Stimulated activated CD4-positive, alpha-beta T cell treated with anti-CD3 and anti-CD28 coated beads, TNF-alpha, amount 100 ng/mL, for 48 hours (primary cell): Measurements from ENCODE around the gene GPX2.
A peak's percentile ranks its signal among the peaks of the same experiment; 100 is the strongest.

Experiments
- DNase-seq, 3 donors: peaks; one replicate each; pipeline ENCODE4 v3.0.0-alpha.2; 2020; ENCODE audit warnings: low read depth in 3 of 3

GPX2 gene

DNA sequence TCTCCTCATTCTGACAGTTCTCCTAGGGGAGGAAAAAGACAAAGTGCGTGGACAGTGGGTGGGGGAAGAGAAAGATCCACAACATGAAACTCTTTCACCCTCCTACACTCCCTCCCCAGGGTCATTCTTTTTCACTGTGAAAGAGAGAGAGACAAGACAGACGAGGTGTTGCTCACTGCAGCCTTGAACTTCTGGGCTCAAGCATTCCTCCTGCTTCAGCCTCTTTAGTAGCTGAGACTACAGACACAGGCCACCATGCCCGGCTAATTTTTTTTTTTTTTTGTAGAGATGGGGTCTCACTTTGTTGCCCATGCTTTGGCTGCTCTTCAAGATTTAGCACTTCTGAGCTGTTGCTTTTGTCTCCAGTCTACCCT, 2.7 kb downstream of the GPX2 start:
- DNase-seq: no peak

DNA sequence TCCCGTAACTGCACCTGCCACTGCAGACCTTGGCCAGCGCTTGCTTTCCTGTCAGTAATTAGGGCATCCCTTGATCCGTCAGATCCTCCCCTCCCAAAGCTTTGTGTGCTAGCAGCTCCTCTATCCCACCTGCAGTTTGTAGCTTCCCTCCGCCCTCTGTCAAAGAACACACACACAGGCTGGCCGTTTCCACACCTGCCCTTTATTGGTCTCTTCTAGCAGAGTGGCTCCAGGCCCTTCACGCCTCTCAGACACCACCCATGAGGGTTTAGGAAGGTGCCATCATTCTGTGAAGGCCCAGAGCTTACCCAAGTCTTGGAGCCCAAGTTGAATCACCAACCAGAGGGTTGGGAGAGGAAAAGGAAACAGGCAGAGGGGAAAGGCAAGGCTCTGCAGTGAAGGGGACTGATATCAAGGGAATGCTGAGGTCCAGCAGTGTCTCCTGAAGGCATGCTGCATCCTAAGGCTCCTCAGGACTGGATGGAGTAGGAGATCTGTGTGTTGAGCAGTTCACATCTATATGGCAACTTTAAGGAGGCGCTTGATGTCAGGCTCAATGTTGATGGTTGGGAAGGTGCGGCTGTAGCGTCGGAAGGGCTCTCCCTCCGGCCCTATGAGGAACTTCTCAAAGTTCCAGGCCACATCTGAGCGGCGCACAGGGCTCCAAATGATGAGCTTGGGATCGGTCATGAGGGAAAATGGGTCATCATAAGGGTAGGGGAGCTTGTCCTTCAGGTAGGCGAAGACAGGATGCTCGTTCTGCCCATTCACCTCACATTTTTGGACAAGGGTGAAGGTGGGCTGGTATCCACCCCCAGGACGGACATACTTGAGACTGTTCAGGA, 3.4 kb downstream of the GPX2 start:
- no peak for DNase-seq

DNA sequence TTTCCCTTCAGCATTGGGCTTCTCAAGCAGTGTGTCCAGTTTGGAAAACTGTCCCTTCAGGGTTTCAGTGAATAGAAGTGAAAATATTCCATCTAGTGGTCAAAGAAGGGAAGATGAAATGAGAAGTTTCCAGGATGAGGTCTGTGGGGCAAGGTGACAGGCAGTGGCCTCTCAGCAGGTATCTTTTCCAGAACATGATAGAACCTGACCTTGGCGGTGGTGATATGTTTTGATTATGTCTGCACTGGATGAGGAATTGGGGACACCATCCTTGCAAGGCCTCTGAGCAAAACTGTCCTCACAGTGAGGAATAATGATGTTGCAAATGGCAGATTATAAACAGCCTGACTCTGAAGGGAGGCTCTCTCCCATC, 4.7 kb downstream of the GPX2 start:
- no peak for DNase-seq

DNA sequence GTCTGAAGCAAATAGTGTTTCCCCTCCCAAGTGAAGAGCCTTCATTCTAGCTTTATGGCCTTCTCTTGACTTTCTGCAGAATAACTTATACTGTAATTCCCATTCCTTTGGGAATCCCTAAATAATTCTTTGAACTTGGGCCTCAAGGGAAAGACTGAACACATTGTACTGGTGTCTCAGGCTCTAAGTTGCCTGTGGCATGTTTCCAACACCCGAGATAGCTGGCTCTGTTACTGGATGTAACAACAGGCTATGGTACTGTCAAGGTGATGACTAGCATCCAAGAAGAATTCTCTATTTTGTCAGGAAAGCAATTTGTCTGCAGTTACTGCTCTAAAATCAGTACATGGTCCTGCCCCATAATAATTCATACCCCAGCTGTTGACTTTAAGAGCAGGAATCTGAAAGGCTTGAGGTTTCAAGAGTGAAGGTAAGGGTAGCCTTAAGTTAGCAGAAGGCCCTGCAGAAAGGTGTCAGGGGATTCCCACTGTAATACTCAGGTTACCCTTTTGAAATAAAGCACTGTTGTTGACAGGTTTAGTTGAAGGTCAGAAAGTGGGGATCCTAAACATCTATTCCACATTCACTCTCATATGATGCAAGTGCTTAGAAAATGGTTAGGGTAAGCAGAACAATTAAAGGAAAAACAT, 5.2 kb downstream of the GPX2 start:
- DNase-seq: no peak

DNA sequence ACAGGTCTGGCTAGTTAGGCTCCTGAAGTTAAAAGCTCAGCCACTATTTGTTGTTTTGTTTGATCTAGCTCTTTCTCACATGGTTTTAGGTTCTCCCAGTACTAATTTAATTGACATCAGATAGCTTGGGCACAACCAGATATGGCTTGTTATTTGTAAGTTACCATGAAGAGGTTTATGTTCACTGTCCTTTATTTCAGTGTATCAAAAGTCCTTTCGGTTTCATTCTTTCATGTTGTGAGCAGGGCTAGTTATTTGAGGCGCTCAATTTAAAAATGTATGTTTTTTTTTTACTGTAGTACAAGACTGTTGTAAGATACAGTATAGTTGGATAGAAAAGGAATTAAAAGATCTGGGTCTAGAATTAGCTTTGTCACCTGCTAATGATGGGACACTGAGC, 7.0 kb downstream of the GPX2 start:
- DNase-seq: no peak

DNA sequence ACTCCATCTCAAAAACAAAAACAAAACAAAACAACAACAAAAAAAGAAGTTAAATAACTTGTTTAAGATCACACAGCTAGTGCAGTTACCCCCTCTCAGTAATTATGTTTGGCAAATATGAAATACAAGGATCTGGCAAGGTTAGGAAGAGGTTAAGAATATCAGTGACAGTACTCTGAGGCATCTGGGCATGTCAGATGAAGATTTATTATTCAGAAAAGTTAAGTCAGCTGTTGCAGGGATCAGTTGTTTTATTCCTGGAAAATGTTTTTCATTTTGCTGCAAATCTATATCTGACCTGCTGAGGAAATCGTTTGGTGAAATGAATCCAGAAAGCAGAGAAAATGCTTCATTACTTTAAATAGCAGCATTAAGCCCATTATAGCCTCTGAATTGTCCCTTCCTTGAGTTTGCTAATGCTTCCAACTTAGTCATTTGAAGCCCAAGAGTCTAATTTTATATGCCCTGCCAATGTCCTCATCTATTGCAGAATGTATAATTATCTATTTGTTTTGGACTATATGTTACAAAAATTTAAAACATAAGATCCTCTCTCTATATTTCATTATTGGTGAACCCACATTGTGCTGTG, 8.1 kb downstream of the GPX2 start:
- DNase-seq: no peak

DNA sequence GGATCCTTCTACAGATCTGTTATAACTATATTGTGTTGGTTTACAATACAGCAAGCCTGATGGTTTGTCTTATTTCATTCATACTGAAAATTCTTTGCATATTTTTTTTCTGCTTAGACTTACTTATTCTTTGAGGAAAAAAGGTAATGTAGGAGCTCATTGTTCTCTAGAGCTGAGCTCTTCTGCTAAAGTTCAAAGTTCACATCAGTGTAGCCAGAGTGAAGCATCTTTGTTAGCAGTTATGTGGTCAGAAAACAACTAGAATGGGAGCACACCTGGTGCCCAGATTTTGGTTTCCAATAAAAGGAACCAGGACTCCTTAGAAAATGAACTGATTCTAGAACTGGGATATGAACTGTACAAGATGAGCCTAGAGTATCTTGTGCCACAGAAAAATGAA, 10.3 kb downstream of the GPX2 start:
- DNase-seq: no peak

DNA sequence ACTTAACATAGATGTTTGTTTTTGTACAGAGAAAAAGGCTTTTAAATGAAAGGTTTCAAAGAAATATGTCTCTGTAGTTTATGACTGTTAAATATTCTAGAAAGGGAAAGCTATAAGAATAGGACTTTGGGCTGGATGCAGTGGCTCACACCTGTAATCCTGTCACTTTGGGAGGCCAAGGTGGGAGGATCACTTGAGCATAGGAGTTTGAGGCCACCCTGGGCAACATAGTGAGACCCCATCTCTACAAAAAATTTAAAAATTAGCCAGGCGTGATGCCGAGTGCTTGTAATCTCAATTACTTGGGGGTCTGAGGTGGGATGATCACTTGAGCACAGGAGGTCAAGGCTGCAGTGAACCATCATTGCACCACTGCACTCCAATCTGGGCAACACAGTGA, 11.4 kb downstream of the GPX2 start:
- DNase-seq: no peak

DNA sequence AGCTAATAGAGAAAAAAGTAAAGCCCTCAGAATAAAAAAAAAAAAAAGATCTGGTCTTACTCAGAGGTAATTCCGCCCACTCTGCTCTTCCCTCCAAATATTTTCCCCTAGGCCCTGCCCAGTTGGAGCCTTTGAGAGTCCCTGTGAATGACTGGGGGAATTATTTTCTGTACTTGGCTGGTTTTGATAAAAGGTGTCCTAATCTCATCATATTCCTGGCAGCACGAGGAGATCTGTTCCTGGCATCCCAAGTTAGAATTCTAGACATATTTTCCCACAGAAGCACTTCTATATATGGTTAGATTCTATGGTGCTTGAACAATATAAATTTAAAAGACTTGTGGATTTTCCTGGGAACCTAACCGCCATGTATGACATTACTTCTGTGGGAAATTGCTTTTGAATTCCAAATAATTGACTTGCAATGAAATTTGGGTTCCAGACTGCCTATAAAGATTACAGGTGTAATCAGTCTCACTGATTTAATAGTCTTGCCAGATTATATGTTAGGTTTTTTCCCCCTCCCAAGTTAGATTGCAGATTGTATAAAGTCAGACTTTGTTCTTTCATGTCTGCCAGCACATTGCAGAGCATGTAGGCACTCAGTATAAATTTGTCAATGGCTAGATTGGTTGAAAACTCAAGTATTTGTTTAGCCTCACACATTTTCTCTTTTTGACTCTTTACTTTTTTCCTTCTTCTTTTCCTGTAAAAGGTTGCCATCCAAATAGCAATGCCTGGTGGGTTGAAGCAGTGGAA, 12.3 kb downstream of the GPX2 start:
- DNase-seq: no peak

DNA sequence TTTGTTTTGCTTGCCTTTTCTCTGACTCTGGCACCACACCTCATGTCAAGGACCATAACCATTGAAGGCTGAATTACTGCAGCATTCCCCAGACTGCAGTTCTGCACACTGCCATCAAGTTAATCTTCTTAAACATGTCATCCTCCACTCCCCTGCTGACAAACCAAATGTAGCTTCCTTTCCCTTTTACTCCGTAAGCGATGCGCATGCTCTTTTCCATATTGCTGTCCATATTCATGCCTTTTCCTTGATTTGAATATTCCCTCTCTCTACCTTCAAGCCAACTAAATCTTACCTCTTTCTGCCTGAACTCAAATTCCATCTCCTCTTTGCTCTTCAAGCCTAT, 13.6 kb downstream of the GPX2 start:
- DNase-seq: no peak

DNA sequence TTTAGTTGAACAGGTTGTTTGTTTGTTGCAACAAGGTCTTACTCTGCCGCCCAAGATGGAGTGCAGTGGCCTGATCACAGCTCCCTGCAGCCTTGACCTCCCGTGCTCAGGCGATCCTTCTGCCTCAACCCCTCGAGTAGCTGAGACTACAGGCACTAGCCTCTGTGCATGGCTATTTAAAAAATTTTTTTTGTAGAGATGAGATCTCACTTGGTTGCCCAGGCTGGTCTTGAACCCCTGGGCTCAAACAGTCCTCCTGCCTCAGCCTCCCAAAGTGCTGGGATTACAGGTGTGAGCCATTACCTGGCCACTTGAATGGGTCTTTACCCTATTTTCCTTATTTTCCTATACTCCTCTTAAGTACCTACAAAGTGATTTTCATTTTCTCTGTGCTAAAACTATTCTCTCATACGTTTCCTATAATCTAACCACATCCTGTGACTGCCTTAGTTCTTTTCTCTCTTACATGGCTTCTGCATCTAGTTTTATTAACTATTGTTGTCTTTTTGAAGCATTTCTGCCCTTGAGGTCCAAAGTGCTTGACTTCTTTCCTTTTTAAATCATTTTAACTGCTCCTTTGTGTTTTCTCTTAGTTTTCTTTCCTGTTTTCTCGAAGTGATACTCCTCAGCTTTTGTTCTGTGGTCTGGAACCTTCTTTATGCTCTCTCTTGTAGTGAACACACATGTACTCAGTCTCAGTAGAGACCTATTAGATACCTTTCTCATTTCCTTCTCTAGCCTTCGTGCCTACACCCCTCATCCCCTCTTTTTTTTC, 14.1 kb downstream of the GPX2 start:
- DNase-seq: no peak

DNA sequence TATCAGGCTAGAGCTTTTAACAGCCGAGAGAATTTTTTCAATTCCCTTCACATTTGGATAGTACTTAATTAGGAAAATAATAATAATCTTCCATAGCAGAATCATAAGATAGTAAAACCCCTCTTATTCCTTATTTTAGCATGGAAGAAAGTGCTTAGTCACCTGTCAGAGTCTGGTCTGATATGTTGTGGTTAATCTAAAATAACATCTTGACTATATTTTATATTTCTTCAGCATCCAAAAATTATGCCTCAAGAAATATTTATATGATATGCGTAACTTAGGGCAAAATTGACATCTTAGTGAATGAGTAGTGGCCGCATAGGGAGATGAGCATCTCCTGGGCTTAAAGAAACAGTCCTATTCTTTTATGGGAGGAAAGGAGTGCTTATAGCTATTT, 15.5 kb downstream of the GPX2 start:
- no peak for DNase-seq

DNA sequence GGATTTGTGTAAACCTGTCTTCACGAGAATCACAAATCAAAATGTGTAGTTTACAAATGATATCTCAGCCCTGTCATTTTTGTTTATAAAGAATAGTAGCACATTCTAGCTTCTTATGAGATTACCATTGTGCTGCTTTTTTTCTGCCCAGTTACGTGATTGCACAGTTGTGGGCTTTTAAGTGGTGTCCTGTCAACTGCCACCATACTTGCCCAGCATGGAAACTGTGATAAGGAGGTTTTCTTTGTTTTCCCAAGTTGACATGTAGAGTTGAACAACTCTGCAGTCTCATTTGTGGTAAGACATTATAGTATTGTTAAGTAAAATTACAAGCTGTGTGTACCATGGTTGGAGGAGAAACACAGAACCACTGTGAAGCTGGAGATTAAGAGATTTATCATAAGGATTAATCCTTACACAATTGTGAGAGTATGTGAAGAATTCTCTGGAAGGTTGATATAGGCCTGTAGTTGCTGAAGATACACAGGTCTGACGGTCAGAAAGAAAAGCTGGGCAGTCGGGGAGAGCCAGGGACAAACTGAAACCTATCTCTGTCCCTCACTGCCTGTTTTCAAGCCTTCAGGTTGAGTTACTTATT, 16.0 kb downstream of the GPX2 start:
- DNase-seq: no peak

DNA sequence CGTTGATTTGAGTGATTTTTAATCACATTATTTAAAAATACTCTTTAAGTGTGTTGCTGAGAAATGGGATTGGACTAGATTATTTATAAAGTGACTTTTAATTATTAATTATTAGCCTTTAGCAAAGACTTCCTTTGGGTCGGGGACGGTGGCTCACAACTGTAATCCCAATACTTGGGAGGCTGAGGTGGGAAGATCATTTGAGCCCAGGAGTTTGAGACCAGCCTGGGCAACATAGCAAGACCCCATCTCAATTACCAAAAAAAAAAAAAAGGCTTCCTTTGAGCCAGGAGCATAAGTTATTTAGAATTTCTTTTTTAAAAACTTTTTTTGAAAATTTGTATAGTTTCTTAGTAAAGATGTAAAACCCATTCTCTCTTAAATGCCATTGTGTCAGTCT, 19.5 kb downstream of the GPX2 start:
- no peak for DNase-seq

DNA sequence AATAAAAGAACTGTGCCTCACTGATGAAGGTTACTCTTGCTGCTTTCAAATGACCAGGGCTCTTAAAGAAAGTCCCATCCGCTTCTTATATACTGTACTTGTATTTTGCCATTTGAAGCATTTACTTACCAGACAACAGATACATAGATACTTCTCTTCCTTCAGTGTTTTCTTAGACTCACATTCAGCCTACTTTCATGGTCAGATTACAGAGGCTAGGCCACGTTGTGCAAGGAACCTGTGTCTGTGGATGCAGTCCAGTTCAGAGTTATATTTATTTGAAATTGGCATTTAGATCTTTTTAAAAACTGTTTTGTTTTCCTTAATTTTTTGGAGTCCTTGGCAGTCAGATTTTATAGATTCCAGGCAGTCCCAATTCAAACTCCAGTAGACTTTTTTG, 22.1 kb downstream of the GPX2 start:
- DNase-seq: no peak

DNA sequence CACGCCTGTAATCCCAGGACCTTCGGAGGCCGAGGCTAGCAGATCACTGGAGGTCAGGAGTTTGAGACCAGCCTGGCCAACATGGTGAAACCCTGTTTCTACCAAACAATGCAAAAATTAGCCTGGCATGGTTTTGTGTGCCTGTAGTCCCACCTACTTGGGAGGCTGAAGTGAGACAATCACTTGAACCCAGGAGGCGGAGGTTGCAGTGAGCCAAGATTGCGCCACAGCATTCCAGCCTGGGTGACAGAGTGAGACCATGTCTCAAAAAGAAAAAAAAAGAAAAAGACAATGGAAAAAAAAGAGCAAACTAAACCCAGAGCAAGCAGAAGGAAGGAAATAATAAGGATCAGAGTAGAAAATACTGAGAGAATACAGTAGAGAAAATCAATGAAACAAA, 22.9 kb downstream of the GPX2 start:
- DNase-seq: no peak

DNA sequence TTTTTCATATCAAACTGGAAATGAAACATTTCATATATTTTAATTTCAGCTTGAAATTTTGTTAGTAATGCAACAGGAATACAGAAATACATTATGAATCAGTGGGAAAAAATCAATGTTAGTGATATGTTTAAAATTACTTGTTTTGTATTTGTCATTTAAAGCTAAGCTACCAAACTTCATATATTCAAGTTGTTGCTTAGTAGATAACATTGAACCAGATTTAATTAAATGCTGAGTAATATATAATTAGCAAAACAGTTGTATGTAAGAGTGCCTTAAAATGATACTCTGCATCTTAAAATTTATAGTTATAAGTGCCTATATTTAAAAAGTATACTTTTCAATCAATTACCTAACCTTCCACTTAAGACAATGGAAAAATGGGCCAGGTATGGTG, 23.3 kb downstream of the GPX2 start:
- DNase-seq: no peak

DNA sequence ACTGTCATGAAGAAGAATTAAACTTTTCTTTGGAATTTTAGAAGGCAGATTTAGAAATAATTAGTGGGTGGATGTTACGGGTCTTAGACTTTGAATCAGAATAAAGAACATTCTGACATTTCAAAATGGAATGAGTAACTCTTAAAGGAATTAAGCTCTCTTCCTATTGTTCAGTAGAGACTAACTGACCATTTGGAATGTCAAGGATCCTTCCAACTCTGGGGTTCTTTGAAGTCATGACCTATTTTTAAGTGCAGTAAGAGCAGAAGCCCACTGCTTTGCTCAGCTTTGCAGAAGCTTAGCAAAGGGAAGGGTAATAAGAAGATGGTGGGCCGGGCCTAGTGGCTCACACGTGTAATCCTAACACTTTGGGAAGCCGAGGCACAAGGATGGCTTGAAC, 24.3 kb downstream of the GPX2 start:
- DNase-seq: no peak

DNA sequence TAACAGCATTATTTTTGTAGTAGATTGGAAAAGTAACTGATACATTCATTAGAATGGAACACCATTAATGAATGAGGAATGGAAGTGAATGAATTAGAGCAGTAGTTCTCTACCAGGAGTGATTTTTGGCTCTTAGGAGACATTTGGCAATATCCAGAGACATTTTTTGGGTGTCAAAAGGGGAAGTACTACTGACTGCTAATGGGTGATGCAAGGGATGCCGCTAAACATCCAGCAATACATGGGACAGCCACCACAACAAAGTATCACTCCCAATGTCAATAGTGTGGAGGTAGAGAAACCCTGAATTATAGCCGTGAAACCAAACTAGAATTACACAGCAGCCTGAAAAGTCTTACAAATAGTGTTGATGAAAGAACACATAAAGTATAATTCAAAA, 26.7 kb downstream of the GPX2 start:
- no peak for DNase-seq

DNA sequence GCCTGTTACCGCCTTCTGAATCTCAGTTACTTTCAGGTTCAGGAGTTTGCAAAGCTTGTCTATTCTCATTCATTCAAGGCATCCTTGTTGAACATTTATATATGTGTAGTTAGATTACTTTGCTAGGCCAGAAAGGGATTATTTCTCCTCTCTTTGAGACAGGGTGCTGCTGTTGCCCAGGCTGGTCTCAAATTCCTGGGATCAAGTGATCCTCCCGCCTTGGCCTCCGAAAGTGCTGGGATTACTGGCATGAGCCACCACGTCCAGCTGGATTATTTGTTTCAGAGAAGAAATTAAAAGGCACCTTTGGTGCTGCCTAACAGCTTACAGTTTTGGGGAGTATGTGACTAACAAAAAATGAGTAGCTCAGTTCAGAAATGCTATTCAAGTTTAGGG, 27.5 kb downstream of the GPX2 start:
- no peak for DNase-seq

DNA sequence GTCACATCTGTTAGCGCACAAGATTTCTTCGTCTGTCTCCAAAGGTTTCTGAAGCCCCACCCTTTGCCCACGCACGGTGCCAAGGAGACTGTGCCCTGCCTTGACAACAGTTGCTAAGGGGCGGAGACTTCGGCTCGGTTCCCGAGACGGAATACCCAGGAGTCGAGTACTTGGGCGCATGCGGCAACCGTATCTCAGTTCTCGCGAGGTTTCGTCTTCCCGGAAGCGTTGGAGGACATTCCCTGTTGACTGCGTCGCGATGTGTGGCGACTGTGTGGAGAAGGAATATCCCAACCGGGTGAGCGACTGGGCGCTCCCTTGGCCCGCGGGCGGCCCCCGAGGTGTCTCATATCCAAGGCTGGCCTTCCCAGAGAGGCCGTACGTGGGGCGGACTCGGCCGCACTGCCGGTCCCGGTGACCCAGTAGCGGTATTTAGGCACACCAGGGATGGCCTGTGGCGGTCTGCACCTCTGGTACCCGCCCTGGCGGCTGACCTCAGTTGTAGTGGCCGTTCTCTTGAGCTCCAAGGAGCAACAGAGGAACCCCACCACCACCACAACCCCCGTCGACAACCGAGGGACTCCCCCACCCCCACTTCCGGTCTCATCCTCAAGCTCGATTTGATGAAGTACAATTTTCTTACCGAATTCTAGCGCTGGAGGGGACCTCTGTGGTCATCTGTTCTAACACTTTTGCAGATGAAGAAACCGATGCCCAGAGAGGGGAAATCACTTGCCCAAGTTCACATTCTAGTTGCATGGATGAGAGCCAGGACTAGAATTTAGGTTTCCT, 28.1 kb downstream of the GPX2 start, which contains the start of gene CHURC1:
TSS of gene CHURC1 (plus strand) at position 219 of the 792 bp plus-strand sequence. CDS start at position 260, 41 bp downstream.
- DNase-seq: peak; percentile 95 to 96 (median 95)
